HG03342 (cell line): ENCODE results near the gene LRIF1.
"Not testable (repeated sequence)": the region's sequence is repeated elsewhere in the genome, so short reads cannot be mapped to it uniquely, and the experiment has no call there.

Experiments
- ATAC-seq: cut with Tn5 transposase; IDR thresholded peaks from one replicate; pipeline ENCODE4 v1.9.1; 2021; ENCODE audit warnings: mild to moderate bottlenecking, moderate library complexity; ENCODE audit not compliant: unreplicated experiment

Gene LRIF1

GRCh38 chr1:110963691-110964454 is at the start of gene LRIF1:
Gene LRIF1, minus strand, starts transcription at chr1:110963922. Its CDS starts 234 bp downstream, at chr1:110963688.
- peak; percentile 95 for ATAC-seq

- no peak for ATAC-seq
Observed at GRCh38 chr1:111008031-111008430, 44.3 kb upstream of the LRIF1 start.

- no peak for ATAC-seq
Observed at GRCh38 chr1:111006556-111006955, 42.8 kb upstream of the LRIF1 start.

GRCh38 chr1:110999607-111000006 is 35.9 kb upstream of the LRIF1 start:
- ATAC-seq: not testable (repeated sequence)

GRCh38 chr1:110992329-110992728 is 28.6 kb upstream of the LRIF1 start:
- not testable (repeated sequence) for ATAC-seq

- not testable (repeated sequence) for ATAC-seq
Observed at GRCh38 chr1:110991295-110991694, 27.6 kb upstream of the LRIF1 start.

GRCh38 chr1:110990541-110990940 is 26.8 kb upstream of the LRIF1 start:
- no peak for ATAC-seq

GRCh38 chr1:110986407-110986891 is 22.7 kb upstream of the LRIF1 start:
- ATAC-seq: no peak

GRCh38 chr1:110982320-110982719 is 18.6 kb upstream of the LRIF1 start:
- ATAC-seq: no peak

- no peak for ATAC-seq
Observed at GRCh38 chr1:110979154-110979553, 15.4 kb upstream of the LRIF1 start.

GRCh38 chr1:110976089-110976488 is 12.4 kb upstream of the LRIF1 start:
- ATAC-seq: no peak

GRCh38 chr1:110975265-110975664 is 11.5 kb upstream of the LRIF1 start:
- no peak for ATAC-seq

- no peak for ATAC-seq
Observed at GRCh38 chr1:110967256-110967655, 3.5 kb upstream of the LRIF1 start.

- ATAC-seq: no peak
Observed at GRCh38 chr1:110964455-110964903, 757 bp upstream of the LRIF1 start.

- peak; percentile 29 for ATAC-seq
Observed at GRCh38 chr1:110962892-110963690, 631 bp downstream of the LRIF1 start.

- no peak for ATAC-seq
Observed at GRCh38 chr1:110961902-110962301, 1.8 kb downstream of the LRIF1 start.

- no peak for ATAC-seq
Observed at GRCh38 chr1:110960777-110961420, 2.8 kb downstream of the LRIF1 start.

GRCh38 chr1:110957798-110958197 is 5.9 kb downstream of the LRIF1 start:
- no peak for ATAC-seq

- ATAC-seq: no peak
Observed at GRCh38 chr1:110956586-110956985, 7.1 kb downstream of the LRIF1 start.

- no peak for ATAC-seq
Observed at GRCh38 chr1:110953031-110953430, 10.7 kb downstream of the LRIF1 start.

GRCh38 chr1:110952031-110952430 is 11.7 kb downstream of the LRIF1 start:
- no peak for ATAC-seq
